NK-92 (cell line): ENCODE data around the gene SIGLEC10.
"Not testable (repeated sequence)": the region's sequence is repeated elsewhere in the genome, so short reads cannot be mapped to it uniquely, and the experiment has no call there.

Experiments used
- DNase-seq: peaks from one replicate; lab custom pipeline; 2025; ENCODE audit not compliant: unreplicated experiment; lab: John Stamatoyannopoulos, UW

Gene SIGLEC10

GRCh38 chr19:51417107-51417809 is at the start of gene SIGLEC10:
TSS of gene SIGLEC10 (minus strand) at chr19:51417642. CDS start at chr19:51417581, 61 bp downstream.
- no peak for DNase-seq

- DNase-seq = no peak
Measured at GRCh38 chr19:51466723-51467122, 49.3 kb upstream of the SIGLEC10 start.

- not testable (repeated sequence) for DNase-seq
Measured at GRCh38 chr19:51463976-51464581, 46.6 kb upstream of the SIGLEC10 start.

- no peak for DNase-seq
Measured at GRCh38 chr19:51462681-51463080, 45.2 kb upstream of the SIGLEC10 start.

GRCh38 chr19:51462276-51462675 is 44.8 kb upstream of the SIGLEC10 start:
- DNase-seq = no peak

GRCh38 chr19:51461723-51462161 is 44.3 kb upstream of the SIGLEC10 start:
- no peak for DNase-seq

GRCh38 chr19:51460164-51460992 is 42.9 kb upstream of the SIGLEC10 start:
- no peak for DNase-seq

- DNase-seq = no peak
Measured at GRCh38 chr19:51458899-51459505, 41.6 kb upstream of the SIGLEC10 start.

- no peak for DNase-seq
Measured at GRCh38 chr19:51458051-51458645, 40.7 kb upstream of the SIGLEC10 start, which contains the start of gene SIGLEC8. TSS of gene SIGLEC8 (minus strand) at chr19:51458454. CDS start at chr19:51458387, 67 bp downstream.

GRCh38 chr19:51457351-51458013 is 40.0 kb upstream of the SIGLEC10 start:
- DNase-seq = no peak

GRCh38 chr19:51456541-51457290 is 39.3 kb upstream of the SIGLEC10 start:
- no peak for DNase-seq

- no peak for DNase-seq
Measured at GRCh38 chr19:51450730-51451307, 33.4 kb upstream of the SIGLEC10 start.

- no peak for DNase-seq
Measured at GRCh38 chr19:51448411-51449016, 31.1 kb upstream of the SIGLEC10 start.

- DNase-seq = no peak
Measured at GRCh38 chr19:51448011-51448410, 30.6 kb upstream of the SIGLEC10 start.

- DNase-seq = not testable (repeated sequence)
Measured at GRCh38 chr19:51447510-51447909, 30.1 kb upstream of the SIGLEC10 start.

GRCh38 chr19:51441410-51442390 is 24.3 kb upstream of the SIGLEC10 start:
- peak; percentile 56 for DNase-seq

GRCh38 chr19:51440846-51441409 is 23.5 kb upstream of the SIGLEC10 start:
- no peak for DNase-seq
